Psoas muscle (tissue), 8 donors: Measurements from ENCODE around the gene CHRNA1. TPM values are rescaled to one million over a fixed set of nuclear protein-coding genes. Genes with fewer than 3 reads are reported as not detected.

Experiments
- ATAC-seq, 4 donors: fragments of 200-7000 bp; cut with Tn5 transposase; one replicate each; pipeline ENCODE4 v1.9.1; 2020; ENCODE audit warnings: moderate library complexity in 3 of 4, mild to moderate bottlenecking in 2 of 4
- DNase-seq, 2 donors: peaks; one replicate each; pipeline ENCODE4 v3.0.0-alpha.2; 2020
- H3K27ac ChIP-seq: fragments of 200-600 bp; one replicate; pipeline ENCODE4 v1.8.0; 2022
- H3K27me3 ChIP-seq, 3 donors: fragments of 200-600 bp in 1 of 3; one replicate each; pipeline versions ENCODE4 v1.6.1 to v1.8.0; 2013 to 2022; ENCODE audit warnings: low read length in 2 of 3, mild to moderate bottlenecking in 2 of 3, moderate library complexity in 1 of 3; ENCODE audit not compliant: insufficient read depth in 3 of 3
- H3K36me3 ChIP-seq, 2 donors: fragments of 200-600 bp in 1 of 2; one replicate each; pipeline versions ENCODE4 v1.6.1 to v1.8.0; 2013 to 2022; ENCODE audit warnings: low read depth in 1 of 2, mild to moderate bottlenecking in 1 of 2, moderate library complexity in 1 of 2; ENCODE audit not compliant: insufficient read depth in 1 of 2
- H3K4me1 ChIP-seq: fragments of 200-600 bp; one replicate; pipeline ENCODE4 v1.8.0; 2022
- H3K4me3 ChIP-seq: fragments of 200-600 bp; one replicate; pipeline ENCODE4 v1.8.0; 2022; ENCODE audit warnings: mild to moderate bottlenecking
- H3K9me3 ChIP-seq: fragments of 200-600 bp; one replicate; pipeline ENCODE4 v1.8.0; 2022
- WGBS, 3 donors: extraction: QIAGEN DNeasy Blood & Tissue Kit; methylation state at CpG; one replicate each; pipeline versions ENCODE4 v1.1.6 to v1.1.7; 2013; 5-methylcytosine and 5-hydroxymethylcytosine counted together
- intact Hi-C, 2 donors: fragments of 100-400 bp; cut with DNase I; formaldehyde crosslinking; loops; one replicate each; pipeline versions ENCODE4 v1.11.0 to v1.14.2; 2022
- polyA plus RNA-seq, 3 donors: library from polyadenylated mRNA; stranded (reverse); fragments of 200-250 nt; gene quantifications; one replicate each; pipeline ENCODE4 v1.2.3, GENCODE V29; 2013
- total RNA-seq, 4 donors: library from RNA; stranded (reverse); fragmentation: NEBNext Ultra II Directional in 2 of 4; extraction: Animal tissue kit (Norgen Biotek cat#: 25700) in 2 of 4; gene quantifications; one replicate each; pipeline versions ENCODE4 v1.2.1 to v1.2.4, GENCODE V29; 2021 to 2023
- TF ChIP-seq, protein P1 (sequence below): fragments of 200-600 bp; IDR thresholded peaks from one replicate; pipeline ENCODE4 v1.8.0; 2022; ENCODE audit warnings: antibody characterized with exemption
- donor health status: healthy with polysubstance abuse.
- donor health status: DM: no; HTN: no; CAD: no; lungs with moderate emphysema.
- donor health status: Bipolar disorder and iron deficiency.
- donor health status: healthy.
- donor health status: DM: yes; HTN: yes; CAD: no.
- donor health status: DM: no; HTN: no; CAD: no.
- donor health status: DM: no; HTN: no; CAD: no.
- donor health status: DM: yes; HTN: yes; CAD: no.

Gene CHRNA1
- total and polyA plus RNA-seq, 7 donors = 31.7 to 278 (median 123) TPM

DNA sequence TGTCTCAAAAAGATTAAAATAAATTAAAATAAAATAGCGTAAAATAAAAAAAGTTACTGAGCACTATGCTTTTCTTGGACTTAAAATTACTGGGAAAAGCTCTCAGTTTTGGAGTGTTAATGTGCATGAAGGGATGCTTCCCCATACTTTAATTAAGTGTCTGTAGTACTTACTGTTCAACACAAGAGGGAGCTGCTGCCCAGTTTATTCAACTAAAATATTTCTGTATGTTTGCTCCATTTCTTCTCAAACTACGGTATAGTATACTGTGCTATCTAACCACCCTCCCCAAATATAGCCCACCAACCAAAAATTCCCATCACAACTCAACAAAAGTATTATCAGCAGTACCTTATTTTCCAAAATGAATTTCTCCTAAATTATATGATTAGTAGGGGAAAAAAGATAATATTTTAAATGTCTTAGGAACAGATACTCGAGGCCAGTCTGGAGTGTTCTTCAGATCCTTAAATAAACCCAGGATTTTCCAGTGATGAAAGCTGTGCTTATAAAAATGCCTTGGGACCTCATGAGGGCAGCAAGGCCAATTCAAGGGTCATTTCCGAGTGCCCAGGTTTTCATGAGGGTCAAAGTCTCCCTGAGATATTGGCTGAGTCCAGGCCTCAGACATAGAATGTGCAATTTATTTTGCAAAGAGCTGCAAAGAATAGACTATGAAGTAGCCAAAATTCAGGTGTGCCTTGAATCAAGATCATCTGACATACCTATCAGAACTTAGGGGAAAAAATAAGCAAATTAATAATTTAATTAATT is 64.1 kb downstream of the CHRNA1 start:
- whole genome bisulfite sequencing, 3 donors = 29 to 37% (median 37%) methylated on average over 4 of the region's 4 CpGs
- Histone ChIP-seq H3K4me3 (no peak overlapping the region), H3K9me3 (no peaks in the 10 kb centered on the region), H3K36me3 (no peaks in the 10 kb centered on the region), H3K27me3 (no peaks in the 10 kb centered on the region), H3K27ac (no peak overlapping the region), H3K4me1 (no peaks in the 10 kb centered on the region)
- DNase-seq (no peak), ATAC-seq (peak; percentile 48 to 68 (median 64))
- TF ChIP-seq, protein P1, sequence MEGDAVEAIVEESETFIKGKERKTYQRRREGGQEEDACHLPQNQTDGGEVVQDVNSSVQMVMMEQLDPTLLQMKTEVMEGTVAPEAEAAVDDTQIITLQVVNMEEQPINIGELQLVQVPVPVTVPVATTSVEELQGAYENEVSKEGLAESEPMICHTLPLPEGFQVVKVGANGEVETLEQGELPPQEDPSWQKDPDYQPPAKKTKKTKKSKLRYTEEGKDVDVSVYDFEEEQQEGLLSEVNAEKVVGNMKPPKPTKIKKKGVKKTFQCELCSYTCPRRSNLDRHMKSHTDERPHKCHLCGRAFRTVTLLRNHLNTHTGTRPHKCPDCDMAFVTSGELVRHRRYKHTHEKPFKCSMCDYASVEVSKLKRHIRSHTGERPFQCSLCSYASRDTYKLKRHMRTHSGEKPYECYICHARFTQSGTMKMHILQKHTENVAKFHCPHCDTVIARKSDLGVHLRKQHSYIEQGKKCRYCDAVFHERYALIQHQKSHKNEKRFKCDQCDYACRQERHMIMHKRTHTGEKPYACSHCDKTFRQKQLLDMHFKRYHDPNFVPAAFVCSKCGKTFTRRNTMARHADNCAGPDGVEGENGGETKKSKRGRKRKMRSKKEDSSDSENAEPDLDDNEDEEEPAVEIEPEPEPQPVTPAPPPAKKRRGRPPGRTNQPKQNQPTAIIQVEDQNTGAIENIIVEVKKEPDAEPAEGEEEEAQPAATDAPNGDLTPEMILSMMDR = peak; percentile 75
- intact Hi-C loops = loop anchor here in 1 of 2 donors (2.0 to 5.0 kb wide), 2 partner anchors 72 to 293 kb away; no protein-coding TSS in a partner anchor

Other genes starting within 250 kb of the CHRNA1 start
- gene WIPF1, start 166.7 kb downstream of the CHRNA1 start, total RNA-seq = 10 to 100 TPM in 1 of 4 donors, 1 to 10 TPM in 3; 6.2 to 10.0 (median 8.0) TPM
- gene WIPF1, start 166.7 kb downstream of the CHRNA1 start, polyA plus RNA-seq = 1 to 10 TPM; 3.4 to 3.9 (median 3.4) TPM
- 1 to 10 TPM; 2.2 to 4.2 (median 2.8) TPM for gene CHN1, start 240.9 kb upstream of the CHRNA1 start, total RNA-seq
- 1 to 10 TPM; 1.8 to 2.7 (median 2.3) TPM for gene CHN1, start 240.9 kb upstream of the CHRNA1 start, polyA plus RNA-seq